ENCODE data around the gene KISS1. TPM values are rescaled to one million over a fixed set of nuclear protein-coding genes. Genes with fewer than 3 reads are reported as not detected.

KISS1 gene
- total RNA-seq, 1 donor from 2014 or later, result not detected

GRCh38 chr1:204152310-204153044 lies 43.8 kb downstream of the KISS1 start:
- peak overlapping the region; percentile 74 for H3K4me3 Mint-ChIP-seq (ENCODE audit: low read depth)
- no peak for DNase-seq (ENCODE audit: low spot score, unreplicated experiment)
- TF ChIP-seq, protein P1, sequence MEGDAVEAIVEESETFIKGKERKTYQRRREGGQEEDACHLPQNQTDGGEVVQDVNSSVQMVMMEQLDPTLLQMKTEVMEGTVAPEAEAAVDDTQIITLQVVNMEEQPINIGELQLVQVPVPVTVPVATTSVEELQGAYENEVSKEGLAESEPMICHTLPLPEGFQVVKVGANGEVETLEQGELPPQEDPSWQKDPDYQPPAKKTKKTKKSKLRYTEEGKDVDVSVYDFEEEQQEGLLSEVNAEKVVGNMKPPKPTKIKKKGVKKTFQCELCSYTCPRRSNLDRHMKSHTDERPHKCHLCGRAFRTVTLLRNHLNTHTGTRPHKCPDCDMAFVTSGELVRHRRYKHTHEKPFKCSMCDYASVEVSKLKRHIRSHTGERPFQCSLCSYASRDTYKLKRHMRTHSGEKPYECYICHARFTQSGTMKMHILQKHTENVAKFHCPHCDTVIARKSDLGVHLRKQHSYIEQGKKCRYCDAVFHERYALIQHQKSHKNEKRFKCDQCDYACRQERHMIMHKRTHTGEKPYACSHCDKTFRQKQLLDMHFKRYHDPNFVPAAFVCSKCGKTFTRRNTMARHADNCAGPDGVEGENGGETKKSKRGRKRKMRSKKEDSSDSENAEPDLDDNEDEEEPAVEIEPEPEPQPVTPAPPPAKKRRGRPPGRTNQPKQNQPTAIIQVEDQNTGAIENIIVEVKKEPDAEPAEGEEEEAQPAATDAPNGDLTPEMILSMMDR (IDR thresholded peaks at IDR 0.05; ENCODE audit: unreplicated experiment), result no peak

DNA sequence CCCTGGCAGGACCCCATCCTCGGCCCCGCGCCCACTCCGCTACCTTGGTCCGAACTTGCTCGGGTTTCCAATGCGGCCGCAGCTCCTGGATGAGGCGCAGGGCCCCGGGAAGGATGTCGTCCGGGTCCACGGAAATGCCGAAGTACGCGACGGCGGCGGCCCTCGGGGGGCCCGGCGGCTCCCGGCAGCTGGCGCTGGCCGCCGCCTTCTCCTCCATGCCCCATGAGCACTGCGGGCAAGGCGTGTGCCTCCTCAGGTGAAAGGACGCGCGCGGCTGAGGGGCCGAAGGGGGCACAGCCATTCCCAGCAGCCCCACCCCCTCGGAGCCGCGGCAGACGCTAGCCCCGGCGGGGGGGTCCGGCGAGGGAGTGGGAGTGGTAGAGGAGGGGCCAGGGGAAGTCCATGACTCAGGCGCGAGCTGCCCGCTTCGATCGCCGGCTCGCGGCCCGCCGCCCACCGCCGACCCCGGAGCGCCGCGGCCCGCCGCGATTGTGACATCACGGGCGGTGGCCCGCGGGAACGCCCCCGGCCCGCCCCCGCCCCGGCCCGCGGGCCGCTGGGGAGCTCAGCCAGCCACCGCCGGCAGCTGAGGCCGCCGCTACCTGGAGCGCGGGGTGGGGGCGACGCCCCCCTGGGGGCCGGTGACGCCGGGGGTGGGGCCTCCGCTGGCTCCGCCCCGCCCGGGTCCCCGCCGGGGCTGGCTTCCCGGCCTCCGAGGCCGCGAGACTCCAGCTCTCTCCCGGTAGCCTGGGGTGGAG lies 44.6 kb downstream of the KISS1 start, which contains the start of gene ETNK2:
Gene ETNK2, minus strand, starts transcription at position 493 of the 758 bp plus-strand sequence. Its CDS starts 192 bp downstream, at position 301.
- TF ChIP-seq, protein P1 (IDR thresholded peaks at IDR 0.05; ENCODE audit: unreplicated experiment), result peak; percentile 3
- Mint-ChIP-seq H3K4me3 (ENCODE audit: low read depth) (peak within 1 kb of the TSS; percentile 76), H3K9me3 (ENCODE audit: low read depth) (no peaks in the 10 kb centered on the region)

More at GRCh38 chr1:204152310-204153044, 43.8 kb downstream of the KISS1 start:
- Mint-ChIP-seq H3K27ac (no peak overlapping the region), H3K36me3 (ENCODE audit: insufficient read depth) (no peaks in the 10 kb centered on the region), H3K4me1 (ENCODE audit: low read depth) (no peaks in the 10 kb centered on the region), H3K9me3 (ENCODE audit: low read depth) (no peaks in the 10 kb centered on the region), H3K27me3 (peaks cover 30% of the 10 kb centered on the region)

GRCh38 chr1:204150702-204151551 lies 45.4 kb downstream of the KISS1 start:
- Mint-ChIP-seq H3K27me3 (peaks cover 20% of the 10 kb centered on the region), H3K27ac (no peak overlapping the region), H3K9me3 (ENCODE audit: low read depth) (no peaks in the 10 kb centered on the region), H3K36me3 (ENCODE audit: insufficient read depth) (no peaks in the 10 kb centered on the region), H3K4me1 (ENCODE audit: low read depth) (no peaks in the 10 kb centered on the region), H3K4me3 (ENCODE audit: low read depth) (peak overlapping the region; percentile 76)
- TF ChIP-seq, protein P1 (IDR thresholded peaks at IDR 0.05; ENCODE audit: unreplicated experiment), result peak; percentile 20
- DNase-seq (ENCODE audit: low spot score, unreplicated experiment), result no peak

More for the DNA sequence above, 44.6 kb downstream of the KISS1 start, which contains the start of gene ETNK2:
- H3K36me3 Mint-ChIP-seq (ENCODE audit: insufficient read depth), result no peaks in the 10 kb centered on the region
- no peak within 1 kb of the TSS for H3K27ac Mint-ChIP-seq
- peak; percentile 67 for DNase-seq (ENCODE audit: low spot score, unreplicated experiment)
- no peaks in the 10 kb centered on the region for H3K4me1 Mint-ChIP-seq (ENCODE audit: low read depth)
- peaks cover 25% of the 10 kb centered on the region for H3K27me3 Mint-ChIP-seq

- H3K9me3 Mint-ChIP-seq (ENCODE audit: low read depth), result no peaks in the 10 kb centered on the region
- TF ChIP-seq, protein P1 (IDR thresholded peaks at IDR 0.05; ENCODE audit: unreplicated experiment), result no peak
- H3K36me3 Mint-ChIP-seq (ENCODE audit: insufficient read depth), result peaks cover 2% of the 10 kb centered on the region
- no peak for DNase-seq (ENCODE audit: low spot score, unreplicated experiment)
- H3K4me1 Mint-ChIP-seq (ENCODE audit: low read depth), result no peaks in the 10 kb centered on the region
- H3K27ac Mint-ChIP-seq, result no peak overlapping the region
- H3K4me3 Mint-ChIP-seq (ENCODE audit: low read depth), result peak overlapping the region; percentile 76
- peaks cover 20% of the 10 kb centered on the region for H3K27me3 Mint-ChIP-seq
These were observed 46.4 kb downstream of the KISS1 start for GRCh38 chr1:204149635-204150565.

Measured in progenitor cell of endocrine pancreas (in vitro differentiated cells).